Epithelial cell of prostate (primary cell): ENCODE data around the gene USP40.

Source experiments
- DNase-seq: peaks from one replicate; pipeline ENCODE4 v3.0.0-alpha.2; 2011; ENCODE audit warnings: low read depth, low spot score
- H3K27ac ChIP-seq: fragments of 450-650 bp; 2 replicates; pipeline ENCODE4 v1.5.1; 2017; ENCODE audit warnings: mild to moderate bottlenecking

Gene USP40

GRCh38 chr2:233462826-233463470, 103.6 kb downstream of the USP40 start:
- DNase-seq, result no peak
- no peak overlapping the region for H3K27ac ChIP-seq

GRCh38 chr2:233462202-233462785, 104.3 kb downstream of the USP40 start:
- no peak overlapping the region for H3K27ac ChIP-seq
- DNase-seq, result no peak

DNA sequence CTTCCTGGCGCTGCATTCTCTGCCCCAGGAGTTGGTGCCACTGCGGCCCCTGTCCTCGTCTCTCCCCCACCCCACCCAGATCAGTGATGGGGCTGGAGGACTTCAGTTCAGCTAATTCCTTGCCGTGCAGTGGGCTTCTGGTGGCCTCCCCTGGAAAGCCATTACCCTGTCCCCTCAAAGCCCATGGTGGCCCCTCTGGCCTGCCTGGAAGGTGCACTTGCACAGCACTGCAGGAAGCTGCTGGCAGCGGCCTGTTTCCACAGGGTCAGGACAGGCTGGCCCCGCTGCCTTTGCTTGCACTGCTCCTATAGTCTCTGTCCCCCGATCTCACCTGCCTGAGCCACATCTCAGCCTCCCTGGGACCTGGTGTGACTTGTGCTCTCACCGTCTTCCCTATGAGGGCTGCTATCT, 105.1 kb downstream of the USP40 start:
- H3K27ac ChIP-seq, result no peak overlapping the region
- DNase-seq, result no peak

DNA sequence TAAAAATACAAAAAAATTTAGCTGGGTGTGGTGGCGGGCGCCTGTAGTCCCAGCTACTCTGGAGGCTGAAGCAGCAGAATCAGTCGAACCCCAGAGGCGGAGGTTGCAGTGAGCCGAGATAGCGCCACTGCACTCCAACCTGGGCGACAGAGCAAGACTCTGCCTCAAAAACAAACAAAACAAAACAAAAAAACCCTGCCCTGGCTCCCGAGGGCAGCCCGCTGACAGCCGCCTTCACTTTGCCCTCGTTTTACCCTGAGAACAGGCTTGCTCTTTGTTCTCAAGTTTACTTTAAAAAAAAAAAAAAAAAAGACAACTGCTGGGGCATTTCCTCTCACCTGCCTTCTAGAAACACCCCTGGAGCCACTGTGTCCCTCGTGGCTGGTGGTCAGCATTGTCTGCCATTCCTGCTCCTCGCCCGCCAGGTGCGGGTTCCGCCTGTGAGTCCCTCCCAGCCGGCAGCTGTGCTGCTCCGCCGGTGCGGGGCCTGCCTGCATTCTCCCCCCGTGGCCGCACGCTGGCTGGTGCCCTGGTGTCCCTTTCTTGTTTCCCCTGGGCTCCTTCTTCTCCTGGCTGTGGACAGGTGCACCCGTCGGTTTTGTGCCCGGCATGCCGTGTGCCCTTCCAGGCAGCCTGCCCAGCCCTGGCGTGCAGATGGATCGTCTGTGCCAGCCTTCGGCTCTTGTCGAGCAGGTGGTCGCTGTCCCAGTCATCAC, 105.7 kb downstream of the USP40 start:
- H3K27ac ChIP-seq, result no peak overlapping the region
- DNase-seq, result no peak

GRCh38 chr2:233459426-233459825, 107.2 kb downstream of the USP40 start:
- H3K27ac ChIP-seq, result no peak overlapping the region
- no peak for DNase-seq

DNA sequence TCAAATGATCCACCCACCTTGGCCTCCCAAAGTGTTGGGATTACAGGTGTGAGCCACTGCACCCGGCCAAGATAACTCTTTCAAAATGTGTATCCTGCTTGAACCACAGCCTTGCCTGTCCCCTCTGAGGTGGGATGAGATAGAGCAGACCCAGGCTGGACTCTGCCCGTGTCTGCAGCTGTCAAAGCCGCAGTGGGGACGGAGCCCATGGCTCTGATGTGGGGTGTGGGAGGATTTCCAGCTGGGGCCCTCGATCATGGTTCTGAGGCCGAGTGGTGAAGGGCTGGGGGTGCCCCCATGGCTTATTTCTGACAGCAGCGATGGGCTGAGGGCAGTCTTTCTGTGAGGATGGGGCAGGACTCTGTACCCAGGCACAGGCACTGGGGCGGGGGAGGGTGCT, 107.8 kb downstream of the USP40 start:
- no peak overlapping the region for H3K27ac ChIP-seq
- no peak for DNase-seq

DNA sequence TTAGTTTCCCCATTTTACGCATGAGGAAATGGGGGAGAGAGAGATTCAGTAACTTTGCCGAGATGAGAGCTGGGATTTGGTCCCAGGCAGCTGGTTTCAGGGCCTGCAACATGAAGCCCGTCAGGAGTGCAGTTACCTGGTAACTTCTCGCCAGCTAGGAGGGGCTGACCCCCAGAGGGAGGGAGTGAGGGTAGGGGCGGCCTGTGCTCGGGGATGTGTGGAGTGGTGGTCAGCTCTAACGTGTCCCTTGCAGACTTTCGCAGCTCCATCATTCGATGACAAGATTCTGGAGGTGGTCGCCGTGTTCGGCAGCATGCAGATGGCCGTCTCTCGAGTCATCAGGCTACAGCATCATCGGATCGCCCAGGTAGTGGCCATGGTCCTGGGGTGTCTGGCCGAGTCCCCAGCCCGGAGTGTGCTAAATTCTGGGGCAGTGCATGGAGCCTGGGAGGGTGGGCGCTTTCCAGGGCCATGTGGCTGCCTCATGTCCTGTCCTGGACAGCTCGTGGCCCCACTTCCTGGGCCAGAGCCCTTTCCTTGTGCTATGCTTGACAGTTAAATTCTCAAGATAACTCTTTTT, 108.5 kb downstream of the USP40 start:
- no peak for DNase-seq
- no peak overlapping the region for H3K27ac ChIP-seq

DNA sequence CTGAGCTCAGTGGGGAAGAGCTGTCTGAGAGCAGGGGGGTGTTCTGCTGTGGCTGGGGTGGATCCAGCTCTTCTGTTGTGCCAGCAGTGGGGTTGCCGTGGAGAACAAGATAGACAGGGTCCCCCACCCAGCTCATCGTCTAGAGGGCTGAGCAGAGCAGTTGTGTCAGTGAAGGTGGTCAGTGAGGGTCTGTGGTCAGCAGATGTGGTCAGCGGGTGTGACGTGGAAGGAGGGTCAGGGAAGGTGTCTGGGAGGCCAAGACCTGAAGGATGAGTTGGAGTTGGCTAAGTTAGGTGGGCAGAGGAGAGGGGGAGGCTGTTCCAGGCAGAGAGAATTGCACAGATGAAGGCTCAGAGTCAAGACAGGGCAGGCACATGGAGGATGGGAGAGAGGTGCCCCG, 109.2 kb downstream of the USP40 start:
- DNase-seq, result no peak
- H3K27ac ChIP-seq, result no peak overlapping the region

DNA sequence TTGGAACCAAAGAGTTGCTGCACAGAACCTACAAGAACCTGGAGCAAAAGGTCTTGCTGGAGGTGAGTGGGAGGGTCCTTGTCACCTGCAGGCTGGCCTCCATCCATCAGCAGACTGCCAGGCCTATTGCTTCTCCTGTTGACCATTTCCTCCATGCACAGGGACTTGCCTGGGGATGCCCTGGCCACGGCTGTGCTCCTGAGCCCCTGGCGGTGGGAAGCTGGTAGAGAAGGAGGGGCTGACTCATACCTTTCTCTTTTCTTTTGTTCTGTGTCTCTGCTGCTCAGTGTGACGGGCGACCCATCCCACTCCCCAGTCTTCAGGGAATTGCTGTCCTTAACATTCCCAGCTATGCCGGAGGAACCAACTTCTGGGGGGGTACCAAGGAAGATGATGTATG, 109.6 kb downstream of the USP40 start:
- DNase-seq, result no peak
- no peak overlapping the region for H3K27ac ChIP-seq

DNA sequence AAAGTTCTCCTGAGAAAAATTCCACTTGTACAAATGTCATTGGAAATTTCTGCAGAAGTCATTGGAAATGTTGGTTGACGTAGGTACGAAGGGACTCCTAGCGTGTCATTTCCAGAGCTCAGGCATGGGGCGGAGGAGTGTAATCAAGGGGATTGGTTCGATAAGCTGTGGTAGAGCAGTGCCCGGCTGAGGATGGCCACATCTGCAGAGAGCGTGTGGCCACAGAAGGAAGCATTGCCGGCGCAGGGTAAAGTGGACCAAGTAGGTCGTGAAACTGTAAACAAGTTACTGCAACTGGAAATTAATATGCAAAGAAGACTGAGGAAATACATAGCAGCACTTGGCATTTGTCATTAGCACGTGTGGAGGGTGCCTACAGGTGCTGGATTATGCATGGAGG, 110.5 kb downstream of the USP40 start:
- no peak overlapping the region for H3K27ac ChIP-seq
- no peak for DNase-seq

- no peak for DNase-seq
Measured at GRCh38 chr2:233455491-233455890, 111.1 kb downstream of the USP40 start.

GRCh38 chr2:233455006-233455405, 111.6 kb downstream of the USP40 start:
- no peak for DNase-seq
- no peak overlapping the region for H3K27ac ChIP-seq

More at GRCh38 chr2:233455491-233455890, 111.1 kb downstream of the USP40 start:
- no peak overlapping the region for H3K27ac ChIP-seq

DNA sequence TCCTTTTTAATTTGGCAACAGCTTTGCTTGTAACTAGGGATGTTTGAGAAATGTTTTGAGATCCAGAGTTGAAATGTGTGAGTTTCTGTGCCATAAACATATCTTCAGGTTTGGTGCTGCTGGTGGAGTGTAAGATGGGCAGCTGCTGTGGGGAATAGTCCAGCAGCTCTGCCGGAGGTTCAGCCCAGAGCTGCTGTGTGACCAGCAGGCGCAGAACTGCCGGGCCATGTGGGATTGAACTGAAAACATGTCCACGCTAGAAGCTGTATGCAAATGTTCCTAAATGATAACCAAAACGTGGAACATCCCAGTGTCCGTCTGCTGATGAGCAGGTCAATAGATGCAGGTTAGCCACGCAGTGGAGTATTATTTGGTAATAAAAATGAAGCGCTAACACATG, 112.7 kb downstream of the USP40 start:
- no peak overlapping the region for H3K27ac ChIP-seq
- DNase-seq, result no peak

- no peak overlapping the region for H3K27ac ChIP-seq
- no peak for DNase-seq
Measured at GRCh38 chr2:233453111-233453915, 113.3 kb downstream of the USP40 start.

DNA sequence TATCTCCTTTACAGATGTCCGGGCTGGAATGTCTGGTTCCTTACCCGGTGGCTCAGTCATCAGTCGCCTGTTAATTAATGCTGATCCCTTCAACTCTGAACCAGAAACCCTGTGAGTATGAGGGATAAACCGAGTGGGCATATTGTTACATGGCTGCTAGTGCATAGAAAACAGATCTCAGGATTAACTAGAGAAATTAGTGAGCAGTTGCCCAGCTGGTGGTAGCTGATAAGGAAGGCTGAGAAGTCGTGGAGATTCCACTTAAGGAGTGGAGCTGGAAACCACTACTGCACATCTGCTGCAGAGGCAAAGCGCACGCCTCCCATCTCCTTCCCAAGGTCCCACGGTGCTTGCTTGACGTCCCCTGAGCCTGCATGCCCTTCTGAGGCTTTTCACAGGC, 114.6 kb downstream of the USP40 start:
- no peak overlapping the region for H3K27ac ChIP-seq
- DNase-seq, result no peak

- no peak overlapping the region for H3K27ac ChIP-seq
- DNase-seq, result no peak
Measured at GRCh38 chr2:233450864-233451575, 115.6 kb downstream of the USP40 start.

DNA sequence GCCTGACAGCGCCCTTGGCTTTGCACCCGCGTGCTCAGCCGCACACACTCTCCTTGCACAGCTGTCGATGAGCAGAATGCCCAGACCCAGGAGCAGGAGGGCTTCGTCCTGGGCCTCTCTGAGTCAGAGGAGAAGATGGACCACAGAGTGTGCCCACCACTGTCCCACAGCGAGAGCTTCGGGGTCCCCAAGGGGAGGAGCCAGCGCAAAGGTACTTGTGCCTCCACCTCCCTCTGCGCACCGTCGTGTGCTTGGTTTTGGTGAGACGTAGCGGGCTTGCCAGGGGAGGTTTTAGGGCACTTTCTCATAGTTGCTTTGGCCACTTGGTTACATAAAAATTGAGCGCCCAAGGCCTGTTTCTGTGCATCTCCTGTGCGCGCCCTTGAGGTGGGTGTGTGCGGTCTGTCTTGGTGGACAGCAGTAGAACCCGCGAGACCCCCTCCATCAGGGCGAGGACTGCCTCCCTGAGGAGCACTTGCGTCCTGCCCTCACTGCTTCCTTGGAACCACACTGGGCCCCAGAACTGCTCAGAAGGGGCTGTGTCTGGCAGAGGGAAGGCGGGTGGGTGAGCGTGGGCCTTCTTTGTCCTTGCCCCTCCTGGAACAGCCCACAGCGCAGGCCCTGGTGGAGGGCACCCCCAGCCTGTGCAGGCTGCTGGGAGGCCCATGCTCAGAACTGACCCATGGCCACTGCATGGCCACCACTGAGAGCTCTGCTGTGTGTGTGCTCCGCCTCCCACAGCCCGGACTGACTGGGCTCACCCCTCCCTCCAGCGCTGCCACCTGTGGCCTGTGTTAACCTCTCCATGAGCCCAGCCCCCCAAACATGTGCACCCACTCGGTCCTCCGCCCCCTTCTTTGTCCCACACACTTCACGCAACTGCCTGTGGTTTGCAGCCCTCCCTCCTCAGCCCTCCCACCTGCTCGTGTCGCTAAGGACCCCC, 116.4 kb downstream of the USP40 start:
- no peak overlapping the region for H3K27ac ChIP-seq
- DNase-seq, result no peak

- no peak for DNase-seq
- H3K27ac ChIP-seq, result no peak overlapping the region
Measured at GRCh38 chr2:233449081-233449901, 117.3 kb downstream of the USP40 start.
